Activated naive CD4-positive, alpha-beta T cell (primary cell): ENCODE data around the gene SAMD11.
A peak's percentile ranks its signal among the peaks of the same experiment; 100 is the strongest.

Experiments used
- DNase-seq, 4 experiments: peaks; one replicate each; lab custom pipeline; 2025; lab: John Stamatoyannopoulos, UW

Gene SAMD11

DNA sequence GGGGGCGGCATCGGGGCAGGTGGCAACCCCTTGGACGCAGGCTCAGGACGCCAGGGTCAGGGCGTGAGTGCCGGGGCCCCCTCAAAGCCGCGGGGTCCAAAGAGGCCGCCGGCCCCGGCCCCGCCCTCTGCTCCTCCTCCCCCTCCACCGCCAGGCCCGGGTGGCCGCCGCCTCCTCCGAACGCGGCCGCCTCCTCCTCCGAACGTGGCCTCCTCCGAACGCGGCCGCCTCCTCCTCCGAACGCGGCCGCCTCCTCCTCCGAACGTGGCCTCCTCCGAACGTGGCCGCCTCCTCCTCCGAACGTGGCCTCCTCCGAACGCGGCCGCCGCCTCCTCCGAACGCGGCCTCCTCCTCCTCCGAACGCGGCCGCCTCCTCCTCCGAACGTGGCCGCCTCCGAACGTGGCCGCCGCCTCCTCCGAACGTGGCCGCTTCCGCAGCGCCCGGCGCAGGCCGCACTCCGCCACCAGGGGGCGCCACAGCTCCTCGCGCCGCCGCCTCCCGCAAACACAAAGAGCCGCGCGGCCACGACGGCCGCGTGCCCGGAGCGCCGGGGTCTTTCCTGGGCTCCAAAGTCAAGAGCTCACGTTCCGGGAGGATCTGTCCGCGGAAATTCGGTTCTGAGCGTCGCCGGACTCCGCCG, 19.3 kb upstream of the SAMD11 start:
- peak; percentile 78 to 88 (median 86) for DNase-seq

DNA sequence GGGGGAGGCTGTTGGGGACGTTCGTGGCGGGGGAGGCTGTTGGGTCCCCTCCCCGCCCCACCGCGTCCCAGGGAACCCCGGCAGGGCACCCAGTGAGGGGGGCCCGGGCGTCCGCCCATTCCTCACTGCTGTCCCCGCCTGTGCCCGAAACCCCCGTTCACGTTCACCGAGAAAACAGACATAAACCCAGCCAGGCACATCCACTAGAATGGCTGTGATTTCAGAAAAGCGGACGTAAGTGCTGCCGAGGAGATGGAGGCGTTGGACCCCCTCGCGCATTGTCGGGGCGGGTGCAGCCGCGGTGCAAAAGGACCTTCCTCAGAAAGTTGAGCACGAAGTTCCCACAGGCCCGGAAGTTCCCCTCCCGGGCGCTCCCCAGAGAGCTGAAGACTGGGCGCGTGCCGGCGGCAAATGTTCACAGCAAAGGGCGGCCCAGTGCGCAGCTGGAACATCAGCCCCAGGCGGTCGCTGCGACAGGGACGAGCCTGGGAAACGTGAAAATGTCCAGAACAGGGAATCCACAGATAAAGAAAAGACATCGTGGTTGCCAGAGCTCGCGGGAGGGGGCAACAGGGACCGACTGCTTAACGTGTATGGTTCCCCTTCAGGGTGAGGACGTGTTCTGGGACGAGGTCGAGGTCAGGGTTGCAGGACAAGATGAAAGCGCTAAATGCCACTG, 18.5 kb upstream of the SAMD11 start:
- peak in 1 of 4 experiments; percentile 25 for DNase-seq

DNA sequence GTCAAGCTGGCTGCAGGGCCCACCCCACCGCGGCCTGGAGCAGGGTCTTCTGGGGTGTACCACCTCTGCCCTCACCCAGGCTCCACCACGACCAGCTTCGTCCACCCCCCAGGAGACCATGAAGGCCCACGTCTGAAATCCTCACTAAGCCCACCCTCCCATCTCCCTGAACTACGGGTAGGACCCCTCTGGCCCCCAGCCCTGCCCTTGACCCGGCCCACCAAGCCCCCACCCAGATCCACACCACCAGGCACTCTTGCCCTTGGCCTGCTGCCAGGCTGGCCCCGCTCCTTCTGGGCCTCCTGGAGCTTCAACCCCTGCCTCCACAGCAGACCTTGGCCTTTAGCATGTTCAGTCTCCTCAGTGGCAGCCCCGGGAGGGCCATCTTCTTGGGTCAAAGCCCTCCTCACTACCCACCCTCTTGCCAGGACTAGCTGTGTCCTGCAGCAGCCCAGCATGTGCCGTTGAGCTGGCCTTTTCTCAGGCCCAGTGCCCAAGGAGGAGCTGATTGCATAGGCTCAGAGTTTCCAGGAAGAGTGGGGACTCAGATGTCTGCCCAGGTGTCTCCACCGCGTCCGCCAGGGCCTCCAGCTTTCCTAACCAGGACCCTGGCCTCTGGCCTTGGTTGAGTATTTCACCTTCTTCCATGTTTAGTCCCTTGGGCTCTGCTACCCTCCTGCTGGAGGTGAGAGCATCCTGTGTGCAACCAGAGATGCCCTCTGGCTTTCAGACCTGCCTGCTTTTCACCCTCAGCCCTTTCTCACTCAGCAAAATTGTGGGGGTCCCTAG, 17.7 kb upstream of the SAMD11 start:
- no peak for DNase-seq

DNA sequence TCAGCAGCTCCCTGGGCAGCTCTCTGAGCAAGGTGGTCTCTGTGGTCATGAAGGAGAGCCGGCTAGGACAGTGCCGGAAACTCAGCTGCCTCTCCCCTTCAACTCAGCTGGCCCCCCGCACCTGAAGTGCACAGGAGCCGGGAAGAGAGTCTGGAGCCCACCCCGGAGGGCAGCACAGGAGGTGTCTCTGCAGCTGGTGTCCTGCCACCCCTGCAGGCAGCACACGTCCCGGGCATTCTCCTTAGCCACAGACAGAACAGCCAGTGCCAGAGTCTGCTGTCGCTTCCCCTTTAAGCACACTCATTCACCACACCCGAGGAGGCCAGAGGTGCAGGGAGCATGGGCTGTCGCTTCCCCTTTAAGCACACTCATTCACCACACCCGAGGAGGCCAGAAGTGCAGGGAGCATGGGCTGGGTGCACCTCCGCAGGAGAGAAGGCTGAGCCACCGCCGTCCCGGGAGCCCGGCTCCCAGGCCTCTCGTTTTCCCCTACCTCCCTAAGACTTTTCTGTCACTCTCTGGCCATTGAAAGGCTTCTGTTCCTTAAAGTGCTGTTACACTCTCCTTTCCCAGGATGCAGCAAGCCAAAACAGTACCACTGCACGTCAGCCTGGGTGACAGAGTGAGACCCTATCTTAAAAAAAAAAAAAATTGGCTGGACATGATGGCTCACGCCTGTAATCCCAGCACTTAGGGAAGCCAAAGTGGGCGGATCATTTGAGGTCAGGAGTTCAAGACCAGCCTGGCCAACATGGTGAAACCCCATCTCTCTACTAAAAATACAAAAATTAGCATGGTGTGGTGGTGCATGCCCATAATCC, 16.9 kb upstream of the SAMD11 start:
- DNase-seq, result no peak

DNA sequence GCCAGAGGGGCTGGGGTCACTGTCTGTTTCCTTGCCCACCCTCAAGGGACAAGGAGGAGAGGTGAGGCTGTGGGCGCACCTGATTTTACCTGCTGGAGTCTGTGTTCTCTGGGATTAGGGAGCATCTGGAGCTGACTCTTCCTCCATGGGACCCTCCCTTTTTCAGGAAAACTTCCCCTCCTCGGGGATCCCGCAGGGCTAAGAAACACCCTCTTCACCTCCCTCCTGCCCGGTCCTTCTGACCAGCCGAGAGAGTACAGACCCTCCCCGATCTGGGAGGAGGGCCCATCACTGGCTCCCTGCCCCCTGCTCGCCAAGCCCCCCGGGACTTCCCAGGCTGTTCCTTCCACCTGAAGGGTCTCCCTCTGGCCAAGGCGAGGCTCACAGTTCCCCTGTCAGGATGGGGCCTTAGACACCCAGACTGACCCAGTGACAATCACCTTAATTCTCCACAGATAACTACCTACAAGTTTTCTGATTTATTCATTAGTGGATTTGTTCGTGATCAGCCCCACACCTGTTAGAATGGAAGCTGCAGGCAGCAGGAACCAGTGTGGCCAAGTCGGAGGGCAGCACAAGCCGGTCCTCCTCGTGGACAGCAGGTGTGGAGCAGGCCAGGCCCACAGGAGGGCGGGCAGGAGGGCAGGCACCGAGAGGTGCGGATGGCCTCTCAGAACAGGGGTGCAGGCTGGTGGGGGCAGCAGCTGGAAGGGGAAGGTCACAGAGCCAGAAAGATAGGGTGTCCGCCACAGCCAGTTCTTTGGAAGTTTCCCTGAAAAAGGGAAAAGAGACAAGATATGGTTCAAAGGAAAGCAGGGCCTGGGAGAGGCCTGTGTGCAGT, 15.9 kb upstream of the SAMD11 start:
- DNase-seq, result no peak

DNA sequence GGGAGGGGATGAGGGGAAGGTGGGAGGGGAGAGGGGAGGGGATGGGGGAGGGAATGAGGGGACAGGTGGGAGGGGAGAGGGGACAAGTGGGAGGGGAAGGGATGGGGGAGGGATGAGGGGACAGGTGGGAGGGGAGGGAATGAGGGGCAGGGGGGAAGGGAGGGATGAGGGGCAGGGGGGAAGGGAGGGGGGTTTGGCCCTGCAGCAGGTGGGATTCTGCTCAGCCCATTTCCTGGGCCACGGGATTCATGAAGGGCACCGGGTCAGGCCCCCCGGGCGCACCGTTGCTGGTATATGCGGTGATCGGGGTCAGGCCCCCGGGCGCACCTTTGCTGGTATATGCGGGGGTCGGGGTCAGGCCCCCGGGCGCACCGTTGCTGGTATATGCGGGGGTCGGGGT, 15.1 kb upstream of the SAMD11 start:
- no peak for DNase-seq

DNA sequence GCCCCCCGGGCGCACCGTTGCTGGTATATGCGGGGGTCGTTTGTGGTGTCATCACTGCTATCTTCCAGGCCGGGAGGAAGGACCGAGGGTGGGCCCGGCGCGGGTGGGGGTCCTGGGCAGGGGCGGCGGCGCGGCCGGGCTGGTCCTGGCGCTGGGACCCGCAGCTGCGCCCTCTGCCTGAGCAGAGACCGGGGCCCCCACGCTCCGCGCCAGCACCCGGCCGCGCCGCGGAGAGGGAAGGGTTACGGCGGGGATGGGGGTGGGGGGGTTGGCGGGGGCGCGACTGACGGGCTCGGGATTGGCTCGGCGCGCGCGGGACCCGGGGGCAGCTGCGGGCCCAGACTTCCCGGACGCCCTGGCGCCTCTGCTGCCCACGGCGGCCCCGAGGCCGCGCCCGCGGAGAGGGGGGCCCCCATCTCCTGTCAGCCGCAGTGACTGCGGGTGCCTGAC, 13.8 kb upstream of the SAMD11 start:
- DNase-seq, result no peak

DNA sequence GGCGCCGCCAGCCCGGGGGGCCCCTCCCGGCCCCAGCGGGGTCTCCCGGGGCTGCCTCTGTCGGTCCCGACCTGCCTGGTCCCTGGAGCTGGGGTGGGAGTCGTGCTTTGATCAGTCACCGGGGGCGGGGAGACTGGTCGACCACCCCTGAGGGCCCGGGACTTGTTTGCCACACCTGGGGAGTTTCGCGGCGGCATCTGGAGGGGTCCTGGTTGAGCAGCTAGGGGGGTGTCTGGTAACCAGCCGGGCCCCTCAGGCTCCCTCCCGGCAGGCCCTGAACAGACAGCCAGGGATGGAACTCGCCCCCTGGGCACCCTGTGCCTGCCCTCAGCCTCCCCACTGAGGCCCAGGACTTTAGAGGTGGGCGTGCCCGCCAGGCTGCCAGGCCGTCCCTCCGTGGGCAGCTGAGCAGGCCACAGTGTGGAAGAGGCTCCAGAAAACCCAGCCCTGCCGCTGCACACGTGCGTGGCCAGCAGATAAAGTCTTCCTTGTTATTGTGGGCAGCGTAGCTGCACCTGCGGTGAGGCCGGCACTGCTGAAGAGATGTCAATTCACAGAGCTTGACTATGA, 13.3 kb upstream of the SAMD11 start:
- no peak for DNase-seq

DNA sequence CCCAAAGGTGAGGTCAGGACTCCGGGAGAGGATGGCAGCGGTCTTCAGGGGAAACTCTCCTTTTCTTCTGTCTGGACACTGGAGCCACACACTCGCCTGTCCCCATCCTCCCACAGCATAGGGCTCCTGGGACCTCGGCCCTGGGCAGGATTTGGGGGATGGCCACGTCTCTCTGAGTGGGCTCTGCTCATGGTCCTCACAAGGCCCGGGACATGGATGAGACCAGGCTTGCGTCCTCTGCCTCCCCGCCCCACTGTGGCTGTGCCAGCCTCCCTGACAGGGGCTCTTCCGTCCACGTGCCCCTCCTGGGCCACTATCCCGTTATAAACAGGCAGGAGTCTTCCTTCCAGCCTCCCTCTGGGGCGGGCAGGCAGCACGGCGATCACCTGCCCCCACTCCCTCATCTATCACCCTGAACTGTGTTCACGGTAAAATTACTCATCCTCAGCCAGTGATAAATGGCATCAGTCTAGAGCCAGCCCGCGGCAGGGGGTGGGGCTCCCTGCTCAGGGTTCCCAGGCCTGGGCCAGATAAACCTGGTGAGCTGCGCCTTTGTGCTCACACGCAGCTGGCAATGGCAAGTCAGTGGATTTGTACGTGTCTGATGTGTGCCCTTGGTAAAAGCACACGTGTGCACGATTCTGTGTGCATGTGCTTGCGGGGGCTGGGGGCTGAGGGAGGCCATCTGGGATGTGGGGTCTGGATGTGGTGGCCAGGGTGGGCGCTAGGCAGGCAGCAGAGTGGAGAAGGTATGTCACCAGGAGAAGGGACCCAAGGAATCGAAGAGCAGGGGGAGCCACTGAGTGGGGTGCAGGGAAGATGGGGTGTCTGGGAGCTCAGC, 12.6 kb upstream of the SAMD11 start:
- DNase-seq, result no peak

DNA sequence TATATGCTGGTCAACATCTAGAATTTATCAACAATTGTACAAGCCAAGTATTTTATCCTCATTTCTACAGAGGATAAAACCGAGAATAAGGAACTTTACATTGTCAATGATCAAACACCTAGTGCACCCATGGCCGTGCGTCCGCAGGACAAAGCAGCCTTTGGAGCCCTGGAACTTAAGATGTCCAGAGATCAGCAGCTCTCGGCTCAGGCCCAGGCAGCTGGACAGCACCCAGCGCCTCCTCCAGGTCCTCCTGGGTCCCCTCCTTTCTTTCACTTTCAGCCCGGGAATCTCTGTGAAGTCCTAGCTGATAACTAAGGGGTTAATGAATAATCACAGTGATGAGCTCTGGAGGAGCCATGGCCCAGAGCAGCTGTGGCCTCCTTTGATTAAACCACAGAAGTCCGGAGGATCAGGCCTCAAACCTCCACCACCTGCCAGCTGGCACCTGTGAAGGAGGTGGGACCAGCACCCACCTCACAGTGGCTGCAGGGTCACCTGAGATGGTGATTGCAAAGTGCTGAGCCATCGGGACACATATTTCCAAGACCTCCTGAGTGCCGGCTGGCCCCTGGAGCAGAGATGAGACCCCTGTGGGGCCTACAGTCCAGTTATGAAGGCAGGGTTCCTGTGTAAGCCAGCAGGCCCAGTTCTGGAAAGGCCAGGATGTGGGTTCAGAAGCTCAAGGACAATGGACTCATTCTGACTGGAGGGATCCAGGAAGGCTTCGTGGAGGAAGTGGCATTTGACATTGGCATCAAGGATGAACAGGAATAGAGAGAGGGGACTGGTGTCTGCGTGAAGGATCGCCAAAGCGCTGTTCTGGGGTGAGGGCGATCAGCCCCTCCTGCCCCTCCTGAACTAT, 11.6 kb upstream of the SAMD11 start:
- DNase-seq, result no peak

DNA sequence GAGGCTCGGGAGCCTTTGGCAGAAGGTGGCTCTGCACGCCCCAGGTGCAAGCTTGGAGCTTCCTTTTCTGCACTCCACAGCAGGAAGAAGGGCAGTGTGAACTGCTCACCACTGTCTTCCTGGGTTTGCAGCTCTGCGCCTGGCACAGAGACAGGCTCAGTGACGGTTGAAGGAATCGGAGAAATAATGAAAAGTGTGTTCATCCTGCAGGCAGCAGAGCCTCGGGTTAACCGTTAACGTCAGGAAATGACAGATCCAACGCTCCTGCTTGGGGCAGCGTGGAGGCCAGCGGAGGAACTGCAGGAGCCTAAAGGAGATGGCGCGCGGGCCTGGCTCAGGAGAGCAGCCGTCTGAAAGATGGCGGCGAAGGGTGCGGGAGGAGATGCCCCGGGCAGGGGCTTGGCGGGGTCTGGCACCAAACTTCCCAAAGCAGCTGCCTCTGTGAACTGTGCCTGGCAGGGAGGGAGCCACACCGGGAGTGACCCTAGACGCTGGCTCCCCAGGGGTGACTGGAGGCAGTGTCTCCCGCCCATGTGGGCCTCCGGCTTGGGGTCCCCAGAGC, 10.9 kb upstream of the SAMD11 start:
- DNase-seq, result no peak

DNA sequence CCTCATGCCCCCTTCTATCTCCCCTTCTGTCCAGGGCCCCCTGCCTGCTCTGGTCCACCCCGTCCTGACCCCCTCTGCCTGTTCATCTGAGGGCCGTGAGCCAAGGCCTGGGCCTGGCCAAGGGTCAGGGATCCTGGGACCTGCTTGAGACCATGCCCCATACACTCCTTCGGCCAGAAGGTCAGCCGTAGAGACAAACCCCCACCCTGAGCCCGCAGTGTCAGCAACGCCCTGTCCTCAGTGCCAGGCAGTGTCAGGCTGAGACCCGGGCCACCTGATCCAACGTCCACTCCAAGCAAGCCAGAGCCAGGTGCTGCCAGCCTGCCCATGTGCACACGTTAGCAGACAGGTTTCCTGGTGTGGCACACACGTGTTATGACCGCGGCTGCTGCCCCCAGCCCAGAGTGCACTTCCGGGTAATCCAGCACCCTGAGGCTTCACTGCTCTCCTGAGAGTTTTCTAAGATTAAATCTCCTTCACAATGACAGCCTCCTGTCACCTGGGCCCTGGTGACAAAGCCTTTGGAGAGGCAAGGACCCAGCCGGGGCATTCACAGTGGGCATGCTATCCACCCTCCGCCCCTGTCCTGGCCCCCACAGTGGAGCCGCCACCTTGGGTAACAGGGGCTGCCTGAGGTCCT, 10.1 kb upstream of the SAMD11 start:
- DNase-seq, result no peak

DNA sequence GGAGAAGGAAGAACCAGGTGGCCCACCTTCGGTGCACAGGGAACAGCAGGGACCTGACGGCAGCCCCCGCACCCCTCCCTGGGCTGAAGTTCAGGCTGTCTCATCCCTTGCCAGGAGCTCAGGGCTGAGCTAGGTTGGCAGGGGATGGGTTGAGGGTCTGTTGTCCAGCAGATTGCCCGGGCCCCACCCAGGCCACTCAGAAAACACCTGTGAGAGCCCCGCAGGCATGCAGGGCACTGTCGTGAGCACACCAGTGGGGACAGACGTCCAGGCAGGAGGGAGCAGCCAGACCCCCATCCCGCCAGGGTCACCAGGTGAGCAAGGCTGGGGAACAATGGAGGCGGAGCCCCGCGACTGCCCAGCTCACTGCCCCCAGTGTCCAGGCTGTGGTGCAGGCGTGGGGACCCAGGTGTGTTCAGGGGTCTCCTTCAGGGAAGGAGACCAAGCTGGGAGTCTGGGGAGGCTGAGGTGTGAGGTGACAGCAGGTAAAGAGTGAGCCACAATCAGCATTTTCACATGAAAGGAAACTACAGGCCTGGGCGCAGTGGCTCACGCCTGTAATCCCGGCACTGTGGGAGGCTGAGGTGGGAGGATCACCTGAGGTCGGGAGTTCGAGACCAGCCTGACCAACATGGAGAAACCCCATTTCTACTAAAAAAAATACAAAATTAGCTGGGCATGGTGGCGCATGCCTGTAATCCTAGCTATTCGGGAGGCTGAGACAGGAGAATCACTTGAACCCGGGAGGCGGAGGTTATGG, 9.4 kb upstream of the SAMD11 start:
- DNase-seq, result no peak

DNA sequence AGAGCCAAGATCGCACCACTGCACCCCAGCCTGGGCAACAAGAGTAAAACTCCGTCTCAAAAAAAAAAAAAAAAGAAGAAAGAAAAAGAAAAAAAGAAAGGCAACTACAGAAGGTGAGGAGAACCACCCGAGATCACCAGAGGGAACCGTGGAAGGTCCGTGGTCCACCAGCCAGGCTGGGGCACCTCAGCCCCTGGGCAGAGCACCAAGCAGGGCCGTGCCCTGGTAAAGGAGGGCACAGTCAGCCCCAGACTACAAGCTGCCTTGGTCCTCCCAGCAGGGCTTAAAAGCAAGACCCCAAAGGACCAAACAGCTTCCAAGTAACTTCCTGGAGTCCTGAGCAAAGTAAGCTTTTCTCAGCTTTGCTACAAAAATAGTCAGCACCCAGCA, 8.8 kb upstream of the SAMD11 start:
- no peak for DNase-seq

DNA sequence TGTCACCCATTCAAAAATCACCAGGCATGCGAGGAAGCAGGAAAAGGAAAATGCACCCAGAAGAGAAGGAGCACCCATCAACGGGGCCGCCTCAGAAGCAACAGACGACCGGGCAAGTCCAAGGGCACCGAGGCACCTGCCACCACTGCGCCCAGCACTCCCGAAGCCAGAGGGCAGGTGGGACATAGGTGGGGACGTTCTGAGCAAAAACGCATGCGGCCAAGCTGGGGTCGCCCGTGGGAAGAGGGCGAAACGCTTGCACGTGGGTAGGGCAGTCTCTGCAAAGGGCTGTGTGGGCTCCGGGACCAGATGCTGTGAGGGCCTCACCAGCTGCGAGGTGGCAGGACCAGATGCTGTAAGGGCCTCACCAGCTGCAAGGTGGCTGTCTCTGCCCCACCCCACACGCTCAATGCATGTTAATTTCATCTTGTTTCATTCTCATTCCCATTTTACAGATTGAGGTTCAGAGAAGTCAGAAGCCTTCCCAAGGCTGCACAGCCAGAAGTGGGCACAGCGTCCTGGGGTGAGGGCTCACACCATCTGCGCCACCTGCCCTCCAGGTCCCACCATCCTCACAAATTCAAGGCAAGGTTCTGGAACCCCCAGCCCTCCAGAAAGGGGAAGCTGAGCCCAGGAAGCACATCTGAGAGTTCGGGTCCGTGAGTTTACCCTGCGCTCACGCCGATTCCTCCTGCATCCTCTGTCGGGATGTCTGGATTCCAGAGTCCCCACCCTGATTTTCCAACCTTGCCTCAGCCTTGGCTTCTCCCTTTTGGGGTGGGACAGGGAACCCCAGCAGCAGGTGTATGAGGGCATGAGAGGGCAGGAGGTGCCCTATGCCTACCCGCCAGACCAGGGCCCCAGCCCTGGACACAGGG, 8.2 kb upstream of the SAMD11 start:
- DNase-seq, result no peak
